Measurements from ENCODE around the gene CLEC4D. TPM values are rescaled to one million over a fixed set of nuclear protein-coding genes. Genes with fewer than 3 reads are reported as not detected.
"Not testable (repeated sequence)": the region's sequence is repeated elsewhere in the genome, so short reads cannot be mapped to it uniquely, and the experiment has no call there.

CLEC4D gene
- total RNA-seq, 1 donor, result not detected

- no peak overlapping the region for H3K4me3 ChIP-seq (ENCODE audit: low read depth, low read length)
- no peak for DNase-seq (ENCODE audit: low read depth)
- TF ChIP-seq CTCF (IDR thresholded peaks at IDR 0.05; ENCODE audit: insufficient read depth, low read depth, low read length), result no peak
These were observed 18.7 kb downstream of the CLEC4D start for GRCh38 chr12:8532045-8532444.

- not testable (repeated sequence) for DNase-seq (ENCODE audit: low read depth); H3K4me3 ChIP-seq (ENCODE audit: low read depth, low read length)
- peak; percentile 34 for TF ChIP-seq CTCF (IDR thresholded peaks at IDR 0.05; ENCODE audit: insufficient read depth, low read depth, low read length)
These were observed 24.5 kb downstream of the CLEC4D start for GRCh38 chr12:8537820-8538219.

- H3K4me3 ChIP-seq (ENCODE audit: low read depth, low read length); DNase-seq (ENCODE audit: low read depth): not testable (repeated sequence)
These were observed 27.5 kb downstream of the CLEC4D start, which contains the start of gene CLEC4E for GRCh38 chr12:8540831-8541230. Gene CLEC4E (minus strand): TSS chr12:8540905. CDS start chr12:8540797, 108 bp downstream.

GRCh38 chr12:8541562-8541961, 28.3 kb downstream of the CLEC4D start:
- no peak overlapping the region for H3K4me3 ChIP-seq (ENCODE audit: low read depth, low read length)
- TF ChIP-seq CTCF (IDR thresholded peaks at IDR 0.05; ENCODE audit: insufficient read depth, low read depth, low read length), result no peak

GRCh38 chr12:8544295-8544694, 31.0 kb downstream of the CLEC4D start:
- DNase-seq (ENCODE audit: low read depth), result peak; percentile 63
- peak; percentile 86 for TF ChIP-seq CTCF (IDR thresholded peaks at IDR 0.05; ENCODE audit: insufficient read depth, low read depth, low read length)
- H3K4me3 ChIP-seq (ENCODE audit: low read depth, low read length), result no peak overlapping the region

More at GRCh38 chr12:8541562-8541961, 28.3 kb downstream of the CLEC4D start:
- no peak for DNase-seq (ENCODE audit: low read depth)

- TF ChIP-seq CTCF (IDR thresholded peaks at IDR 0.05; ENCODE audit: insufficient read depth, low read depth, low read length), result no peak
- no peak overlapping the region for H3K4me3 ChIP-seq (ENCODE audit: low read depth, low read length)
- no peak for DNase-seq (ENCODE audit: low read depth)
These were observed 33.3 kb downstream of the CLEC4D start for GRCh38 chr12:8546591-8546990.

GRCh38 chr12:8547645-8548044, 34.3 kb downstream of the CLEC4D start:
- no peak for DNase-seq (ENCODE audit: low read depth)
- no peak for TF ChIP-seq CTCF (IDR thresholded peaks at IDR 0.05; ENCODE audit: insufficient read depth, low read depth, low read length)
- no peak overlapping the region for H3K4me3 ChIP-seq (ENCODE audit: low read depth, low read length)

Measured in fibroblast of villous mesenchyme (primary cell).